ENCODE results near the gene DNASE2B.

- no peak for TF ChIP-seq CTCF (IDR thresholded peaks at IDR 0.05; ENCODE audit: low read length)
- no peak for TF ChIP-seq EZH2 (IDR thresholded peaks at IDR 0.05; ENCODE audit: borderline replicate concordance, low read length)
Measured at GRCh38 chr1:84355556-84355955, 42.7 kb upstream of the DNASE2B start.

Data from OCI-LY1 (cell line).